NCI-H1694 treated with DMSO at 0.1 percent for 48 hours (cell line): ENCODE data around the gene PML.
"Not testable (repeated sequence)": the region's sequence is repeated elsewhere in the genome, so short reads cannot be mapped to it uniquely, and the experiment has no call there.

Experiments
- DNase-seq: peaks from one replicate; lab custom pipeline; 2025; lab: John Stamatoyannopoulos, UW

Gene PML

GRCh38 chr15:74040109-74040850 lies 45.8 kb downstream of the PML start:
- no peak for DNase-seq

GRCh38 chr15:74041311-74041756 lies 46.8 kb downstream of the PML start:
- no peak for DNase-seq

- no peak for DNase-seq
These were observed 47.4 kb downstream of the PML start for GRCh38 chr15:74041777-74042435.

GRCh38 chr15:74042603-74043424 lies 48.3 kb downstream of the PML start:
- DNase-seq = no peak

- DNase-seq = no peak
These were observed 49.1 kb downstream of the PML start for GRCh38 chr15:74043425-74044266.

GRCh38 chr15:74044267-74045110 lies 50.0 kb downstream of the PML start:
- DNase-seq = no peak

GRCh38 chr15:74045184-74045583 lies 50.7 kb downstream of the PML start:
- no peak for DNase-seq

GRCh38 chr15:74045636-74046274 lies 51.2 kb downstream of the PML start:
- DNase-seq = no peak

- DNase-seq = no peak
These were observed 51.8 kb downstream of the PML start for GRCh38 chr15:74046275-74046674.

GRCh38 chr15:74050127-74050526 lies 55.6 kb downstream of the PML start:
- peak; percentile 12 for DNase-seq

GRCh38 chr15:74050556-74051234 lies 56.2 kb downstream of the PML start:
- DNase-seq = no peak

GRCh38 chr15:74052271-74053260 lies 58.0 kb downstream of the PML start:
- DNase-seq = not testable (repeated sequence)

GRCh38 chr15:74053517-74053916 lies 59.0 kb downstream of the PML start:
- DNase-seq = no peak

GRCh38 chr15:74053941-74054529 lies 59.5 kb downstream of the PML start:
- DNase-seq = peak; percentile 23

- DNase-seq = no peak
These were observed 61.3 kb downstream of the PML start for GRCh38 chr15:74055804-74056203.

- not testable (repeated sequence) for DNase-seq
These were observed 61.8 kb downstream of the PML start for GRCh38 chr15:74056330-74056729.

- DNase-seq = not testable (repeated sequence)
These were observed 64.7 kb downstream of the PML start for GRCh38 chr15:74059050-74059833.
